ENCODE data around the gene CDKN2A.

Gene CDKN2A

DNA sequence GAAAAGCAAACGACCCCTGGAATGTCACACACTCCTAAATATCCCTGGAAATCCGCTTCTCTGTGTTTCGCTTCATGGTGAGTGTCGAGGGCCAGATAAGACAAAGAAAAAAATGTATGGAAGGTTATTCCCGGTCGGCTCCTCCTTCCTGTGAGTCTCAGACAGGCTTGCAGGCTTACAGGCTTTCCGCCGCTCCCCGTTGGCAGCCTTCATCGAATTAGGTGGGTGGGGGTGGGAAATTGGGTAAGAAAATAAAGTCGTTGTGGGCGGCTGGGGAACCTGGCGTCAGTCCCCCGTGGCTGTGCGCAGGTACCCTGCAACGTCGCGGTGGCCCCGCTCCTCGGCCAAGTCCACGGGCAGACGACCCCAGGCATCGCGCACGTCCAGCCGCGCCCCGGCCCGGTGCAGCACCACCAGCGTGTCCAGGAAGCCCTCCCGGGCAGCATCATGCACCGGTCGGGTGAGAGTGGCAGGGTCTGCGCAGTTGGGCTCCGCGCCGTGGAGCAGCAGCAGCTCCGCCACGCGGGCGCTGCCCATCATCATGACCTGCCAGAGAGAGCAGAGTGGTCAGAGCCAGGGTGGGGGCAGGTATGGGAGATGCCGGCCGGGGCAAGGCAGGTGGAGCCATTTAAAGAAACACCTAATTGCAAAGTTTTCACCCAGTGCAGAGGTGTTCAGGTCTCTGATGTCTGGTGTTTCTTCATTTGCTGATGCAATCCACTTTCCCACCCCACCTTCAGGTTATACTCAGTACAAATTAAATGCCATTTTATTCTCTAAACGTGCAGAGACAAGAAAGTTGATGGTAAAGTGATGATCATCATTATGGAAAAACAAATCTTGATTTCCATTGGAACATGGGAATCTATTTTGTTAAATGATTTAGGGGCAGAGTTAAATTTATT, 11.8 kb upstream of the CDKN2A start:
- no peak for DNase-seq (ENCODE audit: low read depth)

DNA sequence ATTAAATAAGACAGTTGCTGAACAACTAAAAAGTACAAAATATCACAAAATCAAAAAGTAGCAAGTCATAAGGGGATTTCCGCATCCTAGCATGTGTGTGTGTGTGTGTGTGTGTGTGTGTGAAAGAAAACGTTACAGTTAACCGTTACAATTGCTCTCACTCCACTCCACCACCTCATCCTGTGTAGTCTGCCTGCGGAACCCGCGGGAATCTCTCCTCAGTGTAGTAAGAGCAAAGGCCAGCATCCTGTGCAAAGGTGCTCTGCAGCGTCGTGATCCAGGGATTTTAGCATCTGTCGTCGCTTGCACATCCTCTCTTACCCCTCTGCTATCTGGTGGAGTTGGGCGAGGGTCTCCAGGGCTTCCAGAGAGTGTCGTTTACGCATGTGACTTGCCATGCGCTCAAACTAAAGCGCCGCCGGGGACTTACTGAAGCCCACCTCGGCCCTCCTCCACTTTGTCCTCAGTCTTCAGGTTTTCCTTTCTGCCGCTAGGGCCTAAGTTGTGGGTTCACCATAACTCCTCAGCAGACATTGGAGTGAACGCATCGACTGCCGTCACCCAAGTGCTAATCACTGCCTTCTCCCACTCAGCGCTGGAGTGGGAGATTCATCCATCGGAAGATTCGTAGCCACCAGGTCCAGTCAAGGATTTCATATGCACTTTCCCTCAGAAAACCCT, 11.0 kb upstream of the CDKN2A start:
- DNase-seq (ENCODE audit: low read depth): no peak

DNA sequence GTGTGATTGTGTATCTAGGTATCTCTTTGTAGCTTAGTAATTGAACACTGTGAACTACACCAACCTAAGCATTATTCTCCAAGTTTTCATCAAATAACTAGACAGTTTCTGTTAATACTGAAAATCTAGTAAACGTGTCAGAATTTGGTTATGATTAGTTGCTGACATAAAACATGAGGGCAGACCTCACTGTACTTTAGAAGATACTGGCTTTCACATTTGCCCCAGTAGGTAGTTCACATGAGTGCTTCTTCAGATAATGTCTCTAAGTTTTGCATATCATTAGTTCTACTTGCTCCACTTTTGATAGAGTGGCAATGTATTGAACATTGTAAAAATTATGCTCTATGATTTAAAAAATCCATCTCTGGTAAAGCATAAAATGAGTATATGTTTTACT, 7.8 kb upstream of the CDKN2A start:
- DNase-seq (ENCODE audit: low read depth): no peak

- no peak for DNase-seq (ENCODE audit: low read depth)
Measured at GRCh38 chr9:21998026-21998425, 3.8 kb upstream of the CDKN2A start.

DNA sequence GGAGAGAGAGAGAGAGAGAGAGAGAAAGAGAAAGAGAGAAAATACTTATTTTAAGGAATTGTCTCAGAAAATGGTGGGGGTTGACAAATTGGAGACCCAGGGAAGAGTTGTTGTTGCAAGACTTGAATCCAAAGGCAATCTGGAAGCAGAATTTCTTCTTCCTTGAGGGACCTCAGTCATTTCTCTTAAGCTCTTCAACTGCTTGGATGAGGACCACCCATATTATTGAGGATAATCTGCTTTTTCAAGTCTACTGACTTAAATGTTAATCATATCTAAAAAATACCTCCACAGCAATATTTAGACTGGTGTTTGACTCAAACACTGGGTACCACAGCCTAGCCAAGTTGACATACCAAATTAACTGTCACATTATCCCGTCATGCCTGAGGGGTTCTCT, 3.3 kb upstream of the CDKN2A start:
- no peak for DNase-seq (ENCODE audit: low read depth)

- DNase-seq (ENCODE audit: low read depth): no peak
Measured at GRCh38 chr9:21996858-21997257, 2.7 kb upstream of the CDKN2A start.

GRCh38 chr9:21996438-21996837, 2.2 kb upstream of the CDKN2A start:
- no peak for DNase-seq (ENCODE audit: low read depth)

GRCh38 chr9:21995666-21996398, 1.6 kb upstream of the CDKN2A start:
- DNase-seq (ENCODE audit: low read depth): no peak

DNA sequence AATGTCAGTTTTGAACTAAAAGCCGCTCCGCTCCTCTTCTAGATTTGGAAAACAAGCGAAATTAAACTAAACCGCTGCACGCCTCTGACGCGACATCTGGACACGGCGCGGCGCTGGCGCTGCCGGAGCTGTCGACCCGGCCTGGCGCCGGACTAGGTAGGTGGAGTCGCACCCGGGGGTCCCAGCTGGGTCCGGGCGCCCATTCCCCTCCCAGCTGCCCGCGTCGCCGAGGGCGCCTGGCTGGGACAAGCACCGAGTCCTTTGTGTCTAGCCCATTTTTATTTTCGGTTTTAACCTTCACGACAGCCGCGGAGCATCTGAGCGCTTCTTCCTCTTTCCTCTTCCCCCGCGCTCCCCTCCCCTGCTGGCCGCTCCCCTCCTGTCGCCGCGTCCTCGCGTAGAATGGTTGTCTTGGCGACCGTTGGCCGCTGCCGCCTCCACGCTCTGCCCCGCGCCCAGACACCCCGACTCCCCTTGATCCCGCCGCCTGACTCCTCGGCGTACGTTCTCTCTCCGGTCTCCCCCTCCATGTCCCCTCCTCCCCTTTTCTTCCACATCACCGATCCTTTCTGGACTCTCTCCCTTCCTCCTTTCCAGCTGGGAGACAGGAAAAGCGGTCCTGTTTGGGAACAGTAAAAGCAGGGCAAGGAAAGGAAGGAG, 944 bp upstream of the CDKN2A start:
- DNase-seq (ENCODE audit: low read depth): peak; percentile 58

GRCh38 chr9:21994556-21995005, 389 bp upstream of the CDKN2A start, which contains the start of gene CDKN2B-AS1:
CDKN2B-AS1 (plus strand) TSS chr9:21994791.
- no peak for DNase-seq (ENCODE audit: low read depth)

- DNase-seq (ENCODE audit: low read depth): no peak
Measured at GRCh38 chr9:21993007-21993406, 1.2 kb downstream of the CDKN2A start.

DNA sequence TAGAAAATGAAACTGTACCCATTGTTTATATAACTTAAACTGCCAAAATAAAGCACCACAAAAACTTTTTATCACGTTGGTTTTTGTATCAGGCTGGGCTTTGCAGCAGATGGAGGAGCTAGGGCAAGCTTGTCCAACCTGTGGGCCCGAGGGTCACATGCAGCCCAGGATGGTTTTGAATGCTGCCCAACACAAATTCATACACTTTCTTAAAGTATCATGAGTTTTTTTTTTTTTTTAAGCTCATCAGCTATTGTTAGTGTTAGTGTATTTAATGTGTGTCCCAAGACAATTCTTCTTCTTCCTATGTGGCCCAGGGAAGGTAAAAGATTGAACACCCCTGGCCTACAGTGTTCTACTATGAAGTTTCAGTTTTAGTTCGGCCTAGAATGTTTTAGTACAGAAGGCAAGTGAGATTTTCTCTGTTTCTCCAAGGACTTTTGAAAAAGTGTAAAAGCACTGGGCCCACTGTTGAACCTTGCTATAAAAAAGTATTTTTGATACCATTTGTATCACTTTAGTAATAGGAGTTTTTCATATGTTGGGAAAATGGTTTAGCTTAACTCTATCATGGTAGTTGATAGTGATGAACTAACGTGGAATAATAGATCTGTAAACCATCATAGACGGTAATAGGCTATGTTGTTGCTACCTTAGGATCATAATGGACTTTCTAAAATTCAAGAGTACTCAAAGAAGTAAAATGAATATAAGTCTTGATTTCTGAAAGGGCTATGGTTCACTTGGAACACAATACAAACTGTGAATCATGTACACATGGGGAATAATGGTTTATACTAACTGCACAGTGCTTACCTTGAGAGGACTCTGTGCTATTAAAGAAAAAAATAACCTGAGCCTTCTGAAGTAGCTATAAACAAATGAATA, 2.9 kb downstream of the CDKN2A start:
- no peak for DNase-seq (ENCODE audit: low read depth)

DNA sequence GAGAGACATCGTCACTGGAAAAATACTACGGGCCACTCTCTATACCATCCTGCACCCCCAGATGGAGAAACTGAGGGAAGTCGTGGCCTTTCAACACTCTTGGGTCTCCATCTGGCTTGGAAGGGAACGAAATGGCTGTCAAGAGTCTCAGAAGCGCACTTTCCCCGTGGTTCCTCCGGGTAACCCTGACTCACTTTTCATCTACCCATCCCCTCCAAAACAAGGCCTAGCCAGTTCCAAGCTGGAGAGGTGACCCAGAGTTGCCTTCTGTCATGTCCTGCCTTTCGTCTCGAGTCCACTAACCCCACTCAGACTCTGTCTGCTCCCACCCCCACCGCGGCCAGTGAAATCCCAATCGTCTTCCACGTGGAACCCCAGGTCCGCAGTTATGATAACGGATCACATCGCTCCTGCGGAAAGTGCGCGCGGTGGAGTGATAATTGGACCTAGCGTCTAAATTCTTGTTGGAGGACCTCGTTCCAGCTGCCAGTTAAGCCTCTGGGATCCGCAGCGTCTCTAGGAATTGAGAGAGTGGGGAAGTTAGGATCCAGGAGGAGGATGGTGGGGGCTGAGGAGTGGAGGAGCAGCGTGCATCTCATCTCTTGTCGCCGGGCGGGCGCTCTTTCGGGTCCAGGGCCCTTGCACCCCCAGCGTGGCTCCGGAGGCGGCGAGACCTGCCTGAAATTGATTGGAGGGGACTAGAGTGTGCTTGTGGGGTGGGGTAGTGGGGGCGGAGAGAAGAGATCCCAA, 4.6 kb downstream of the CDKN2A start:
- DNase-seq (ENCODE audit: low read depth): no peak

- DNase-seq (ENCODE audit: low read depth): no peak
Measured at GRCh38 chr9:21988056-21988990, 5.9 kb downstream of the CDKN2A start.

- no peak for DNase-seq (ENCODE audit: low read depth)
Measured at GRCh38 chr9:21985964-21986667, 8.1 kb downstream of the CDKN2A start.

DNA sequence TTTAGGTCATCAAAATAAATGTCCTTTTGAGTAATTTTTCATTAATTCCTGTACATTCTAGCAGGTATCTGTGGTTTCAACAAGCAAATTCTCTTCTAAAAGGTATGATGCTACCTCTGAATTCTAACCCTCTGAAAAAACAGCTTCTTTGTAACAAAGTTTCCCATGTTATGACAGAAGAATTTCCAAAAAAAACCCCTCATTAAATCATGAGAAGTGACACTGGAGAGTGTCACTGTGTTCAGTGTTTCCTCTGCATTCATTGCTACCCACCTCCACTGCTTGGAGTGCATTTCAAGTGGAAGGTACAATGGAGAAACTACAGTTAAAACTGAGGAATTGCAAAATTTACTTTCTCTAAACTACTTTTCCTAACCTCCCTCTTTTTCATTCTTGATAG, 10.1 kb downstream of the CDKN2A start:
- DNase-seq (ENCODE audit: low read depth): no peak

DNA sequence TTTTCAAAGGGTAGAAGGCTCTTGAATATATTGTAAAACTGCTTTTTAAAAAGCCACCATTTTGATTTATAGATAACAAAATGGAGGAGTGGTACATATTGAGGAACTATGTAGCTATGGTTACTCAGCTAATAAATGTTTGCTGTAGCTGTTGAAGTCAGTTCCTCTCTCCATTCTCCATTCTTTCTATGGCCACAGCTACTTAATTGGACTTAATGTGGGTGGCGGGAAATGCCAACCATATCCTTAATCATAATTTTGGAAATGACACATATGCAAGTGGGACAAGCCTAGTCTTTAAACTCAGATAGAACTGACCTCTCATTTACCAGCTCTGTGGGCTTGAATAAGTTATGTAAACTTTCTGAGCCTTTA, 10.6 kb downstream of the CDKN2A start:
- no peak for DNase-seq (ENCODE audit: low read depth)

GRCh38 chr9:21982861-21983560, 11.2 kb downstream of the CDKN2A start:
- DNase-seq (ENCODE audit: low read depth): no peak

All from stimulated activated CD8-positive, alpha-beta memory T cell treated with anti-CD3 and anti-CD28 coated beads, Interleukin-4, amount 100 ng/mL, for 24 hours (primary cell).